ENCODE data around the gene SRRM2.
A peak's percentile ranks its signal among the peaks of the same experiment; 100 is the strongest.
"Not testable (repeated sequence)": the region's sequence is repeated elsewhere in the genome, so short reads cannot be mapped to it uniquely, and the experiment has no call there.

SRRM2 gene

DNA sequence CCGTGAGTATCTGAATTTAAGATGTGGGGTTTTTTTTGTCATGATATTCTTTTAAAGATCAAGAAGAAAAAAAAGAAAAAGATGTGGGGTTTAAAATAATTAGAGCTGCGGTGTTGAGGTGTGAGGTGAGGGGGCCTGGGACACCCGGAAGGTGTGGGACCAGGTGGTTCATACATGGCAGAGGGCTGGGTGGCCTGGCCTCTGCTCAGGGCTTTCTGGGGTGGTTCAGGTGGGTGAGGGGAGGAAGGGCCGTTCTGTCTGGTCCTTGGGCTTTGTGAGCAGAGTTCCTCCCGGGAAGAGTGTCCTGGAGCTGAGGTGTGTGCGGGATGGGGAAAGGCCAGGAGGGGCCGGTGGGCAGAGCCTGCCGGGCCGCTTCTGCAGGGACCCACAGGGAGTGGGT is 37.4 kb upstream of the SRRM2 start:
- no peak for DNase-seq (ENCODE audit: low read depth in 2 of 2)

DNA sequence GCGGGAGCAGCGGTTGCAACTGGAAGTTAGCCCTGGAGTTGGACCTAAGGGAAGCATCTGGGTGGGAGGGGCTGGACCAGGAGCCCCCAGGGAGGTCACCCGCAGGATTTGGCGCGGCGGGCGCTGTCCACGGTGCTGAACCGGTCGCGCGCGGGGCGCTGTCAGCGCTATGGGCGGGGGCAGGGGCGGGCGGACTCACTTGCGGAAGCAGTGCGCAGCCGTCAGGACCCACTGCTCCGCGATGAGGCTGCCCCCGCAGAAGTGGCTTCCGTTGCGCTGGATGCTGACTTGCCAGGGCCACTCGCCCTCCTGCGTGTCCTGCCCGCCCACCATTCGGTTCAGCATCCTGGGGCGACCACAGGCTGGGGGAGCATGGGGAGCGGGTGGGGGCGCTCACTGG is 36.9 kb upstream of the SRRM2 start:
- DNase-seq (ENCODE audit: low read depth in 2 of 2) = peak; percentile 52 to 59

GRCh38 chr16:2715966-2716885 is 36.2 kb upstream of the SRRM2 start:
- DNase-seq (ENCODE audit: low read depth in 2 of 2) = no peak

DNA sequence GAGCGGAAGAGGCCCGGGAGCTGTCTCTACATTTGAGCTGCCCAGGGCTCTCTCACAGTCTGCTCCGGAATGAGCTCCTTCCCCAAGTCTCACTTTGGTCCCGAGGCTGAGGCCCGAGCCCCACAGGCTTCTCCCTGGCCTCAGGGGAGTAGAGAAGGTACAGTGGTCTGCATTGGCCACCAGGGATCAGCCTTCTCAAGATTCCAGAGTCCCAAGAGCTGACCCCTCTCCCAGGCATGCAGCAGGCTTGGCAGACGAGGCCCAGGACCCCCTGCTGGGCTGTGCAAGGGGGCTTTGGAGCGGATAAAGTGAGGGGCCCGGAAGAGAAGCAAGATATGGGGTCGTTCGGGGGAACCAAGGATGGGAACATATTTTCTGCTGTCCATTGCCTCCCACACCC is 35.5 kb upstream of the SRRM2 start:
- DNase-seq (ENCODE audit: low read depth in 2 of 2) = no peak

DNA sequence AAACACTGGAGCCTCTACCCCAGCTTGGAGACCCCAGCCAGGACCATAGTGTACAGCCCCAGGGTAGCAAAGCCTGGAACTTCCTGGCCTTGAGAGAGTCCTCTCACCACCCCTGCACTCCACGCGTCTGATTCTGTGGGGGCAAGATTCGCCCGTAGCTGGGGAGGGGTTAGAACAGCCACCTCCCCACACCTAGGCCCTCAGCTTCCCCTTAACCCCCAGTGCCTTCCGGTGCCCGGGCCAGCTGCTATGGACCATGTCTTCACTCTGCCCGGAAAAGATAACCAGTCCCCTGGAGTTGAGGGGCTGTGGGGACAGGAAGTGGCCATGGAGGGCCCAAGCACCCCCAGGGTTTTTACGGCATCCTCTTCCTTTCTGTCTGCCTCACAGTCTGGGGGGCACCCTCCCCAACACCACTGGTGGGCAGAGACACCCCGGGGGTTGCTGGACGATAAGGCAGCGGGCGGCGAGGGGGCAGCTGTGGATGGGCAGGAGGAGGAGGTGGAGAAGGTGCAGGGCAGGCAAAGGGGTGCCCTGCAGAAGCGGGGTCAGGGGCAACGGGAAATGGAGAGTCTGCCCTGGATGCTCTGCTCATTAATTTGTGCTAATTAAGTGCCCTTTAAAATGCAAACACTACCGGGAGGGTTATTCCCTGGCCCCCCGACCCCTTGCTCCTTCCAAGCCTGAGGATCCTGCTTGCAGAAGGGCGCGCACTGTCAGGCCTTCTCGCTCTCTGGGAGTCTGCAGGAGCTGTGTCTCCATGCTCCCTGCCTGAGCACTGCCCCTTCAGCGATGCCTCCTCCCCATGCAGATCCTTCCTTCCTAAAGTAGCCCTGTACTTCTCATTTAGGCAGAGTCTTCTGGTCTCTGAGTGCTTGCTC is 34.8 kb upstream of the SRRM2 start:
- no peak for DNase-seq (ENCODE audit: low read depth in 2 of 2)

- no peak for DNase-seq (ENCODE audit: low read depth in 2 of 2)
These were observed 32.9 kb upstream of the SRRM2 start for GRCh38 chr16:2719328-2720063.

GRCh38 chr16:2720064-2720457 is 32.4 kb upstream of the SRRM2 start, which contains the start of gene PRSS27:
TSS of gene PRSS27 (minus strand) at chr16:2720224. CDS start at chr16:2720160, 64 bp downstream.
- no peak for DNase-seq (ENCODE audit: low read depth in 2 of 2)

- DNase-seq (ENCODE audit: low read depth in 2 of 2) = peak; percentile 82 to 84
These were observed 31.5 kb upstream of the SRRM2 start for GRCh38 chr16:2720719-2721633.

GRCh38 chr16:2721634-2722173 is 30.7 kb upstream of the SRRM2 start:
- DNase-seq (ENCODE audit: low read depth in 2 of 2) = not testable (repeated sequence)

GRCh38 chr16:2724088-2724676 is 28.3 kb upstream of the SRRM2 start:
- DNase-seq (ENCODE audit: low read depth in 2 of 2) = no peak

DNA sequence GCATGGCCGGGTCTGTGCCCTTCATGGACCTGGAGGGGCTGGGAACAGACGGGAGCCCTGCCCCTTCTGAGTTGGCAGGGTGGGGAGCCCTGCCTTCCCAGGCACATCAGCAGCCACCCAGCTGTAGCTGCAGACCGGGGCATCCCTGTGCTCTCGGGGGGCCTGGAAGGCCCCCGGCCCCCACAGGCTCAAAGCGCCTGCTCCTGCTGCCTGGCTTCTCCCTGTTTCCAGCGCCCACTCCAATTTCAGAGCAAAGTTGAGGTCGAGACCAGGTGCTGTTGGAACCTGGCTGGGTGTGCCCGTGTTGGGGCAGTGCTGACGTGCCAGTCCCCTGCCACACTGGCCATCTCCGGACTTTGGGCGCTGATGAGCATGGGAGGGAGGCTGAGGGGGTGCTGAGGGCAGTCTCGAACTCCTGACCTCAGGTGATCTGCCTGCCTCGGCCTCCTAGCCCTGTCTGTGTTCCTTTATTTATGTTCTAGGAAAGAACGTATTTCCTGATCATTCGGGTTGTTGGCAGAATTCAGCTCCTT is 27.6 kb upstream of the SRRM2 start:
- no peak for DNase-seq (ENCODE audit: low read depth in 2 of 2)

- no peak for DNase-seq (ENCODE audit: low read depth in 2 of 2)
These were observed 25.5 kb upstream of the SRRM2 start for GRCh38 chr16:2726923-2727322.

- no peak for DNase-seq (ENCODE audit: low read depth in 2 of 2)
These were observed 24.4 kb upstream of the SRRM2 start for GRCh38 chr16:2728034-2728433.

GRCh38 chr16:2734844-2735515 is 17.5 kb upstream of the SRRM2 start:
- no peak for DNase-seq (ENCODE audit: low read depth in 2 of 2)

- no peak for DNase-seq (ENCODE audit: low read depth in 2 of 2)
These were observed 15.8 kb upstream of the SRRM2 start for GRCh38 chr16:2736476-2737237.

DNA sequence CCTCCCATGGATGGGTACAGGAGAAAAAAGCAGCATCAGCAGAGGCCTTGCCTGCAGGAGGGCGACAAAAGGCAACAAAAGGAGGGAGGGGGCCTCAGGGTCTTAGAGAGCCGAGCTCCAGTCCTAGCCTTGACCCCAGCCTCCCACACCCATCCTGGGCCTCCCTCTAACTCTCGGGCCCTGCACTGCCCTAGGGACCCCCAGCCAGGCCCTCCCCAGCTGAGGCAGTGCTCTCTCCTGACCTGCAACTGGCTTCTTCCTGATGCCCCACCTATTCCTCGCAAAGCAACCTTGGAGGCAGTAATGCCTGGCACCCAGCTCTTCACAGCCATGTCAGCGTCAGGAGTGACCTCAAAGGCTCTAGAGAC is 15.2 kb upstream of the SRRM2 start:
- DNase-seq (ENCODE audit: low read depth in 2 of 2) = no peak

- no peak for DNase-seq (ENCODE audit: low read depth in 2 of 2)
These were observed 14.5 kb upstream of the SRRM2 start for GRCh38 chr16:2737895-2738418.

GRCh38 chr16:2738615-2739014 is 13.8 kb upstream of the SRRM2 start:
- no peak for DNase-seq (ENCODE audit: low read depth in 2 of 2)

Data from stimulated activated CD4-positive, alpha-beta T cell treated with anti-CD3 and anti-CD28 coated beads, Interleukin-12 subunit alpha, Interleukin-12 subunit beta, amount 100 ng/mL, for 24 hours (primary cell).